HG03196 (cell line): Measurements from ENCODE around the gene INKA1.
"Not testable (repeated sequence)": the region's sequence is repeated elsewhere in the genome, so short reads cannot be mapped to it uniquely, and the experiment has no call there.

Experiments used
- ATAC-seq: cut with Tn5 transposase; IDR thresholded peaks from one replicate; pipeline ENCODE4 v1.9.1; 2021; ENCODE audit not compliant: unreplicated experiment

Gene INKA1

DNA sequence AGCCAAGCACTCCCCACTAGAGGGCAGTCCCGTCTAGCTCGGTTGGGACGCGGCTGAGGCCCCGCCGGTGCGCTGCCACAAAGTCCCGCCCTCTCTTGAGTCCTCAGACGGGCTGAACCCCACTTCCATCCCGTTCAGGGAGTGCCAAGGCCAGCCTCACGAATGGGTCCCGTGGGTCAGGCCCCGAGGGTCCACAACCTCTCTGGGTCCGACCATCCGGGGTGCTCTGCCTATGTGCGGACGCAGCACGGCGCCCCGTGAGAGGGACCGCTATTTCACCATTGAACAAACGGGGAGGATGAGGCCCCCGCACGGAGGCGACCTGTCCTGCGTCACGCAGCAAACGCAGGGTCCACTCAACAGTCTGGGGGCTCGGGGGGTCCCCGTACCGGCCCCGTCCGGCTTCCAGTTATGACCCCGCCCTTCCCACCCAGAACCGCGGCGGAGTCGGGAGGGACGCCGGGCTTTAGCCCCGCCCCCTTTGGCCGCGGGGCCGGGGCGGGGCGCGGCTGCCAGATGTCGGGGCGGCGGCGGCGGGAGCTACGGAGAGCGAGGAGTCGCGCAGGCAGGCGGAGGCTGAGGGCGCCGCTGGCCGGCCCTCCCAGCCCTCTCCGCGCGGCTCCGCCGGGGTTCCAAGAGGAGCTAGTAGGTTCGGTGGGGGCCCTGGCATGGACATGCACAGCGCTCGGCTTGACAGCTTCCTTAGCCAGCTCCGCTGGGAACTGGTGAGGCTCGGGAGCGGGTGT is at the start of gene INKA1:
INKA1 (plus strand) TSS at position 543 of the 746 bp plus-strand sequence; CDS start at position 675, 132 bp downstream.
- ATAC-seq = peak; percentile 50

GRCh38 chr3:49754536-49754935 is 48.5 kb upstream of the INKA1 start:
- no peak for ATAC-seq

DNA sequence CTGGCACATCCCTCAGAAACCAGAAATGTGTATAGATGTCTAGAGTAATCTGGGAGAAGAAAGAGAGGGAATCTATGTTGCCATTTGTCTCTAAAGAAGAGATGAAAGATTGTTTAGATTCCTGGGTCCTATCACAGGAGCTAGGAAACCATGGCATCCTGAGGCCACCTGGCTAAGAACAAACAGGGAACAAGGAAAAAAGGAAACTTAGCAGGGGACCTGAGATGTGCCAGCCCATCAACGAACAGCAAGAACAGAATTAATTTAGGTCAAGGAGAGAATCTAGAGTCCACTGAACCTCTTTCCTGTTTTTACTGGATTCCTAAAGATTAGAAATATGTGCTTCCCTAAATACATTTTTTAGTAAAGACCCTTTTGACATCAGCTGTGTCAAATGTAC is 47.0 kb upstream of the INKA1 start:
- no peak for ATAC-seq

DNA sequence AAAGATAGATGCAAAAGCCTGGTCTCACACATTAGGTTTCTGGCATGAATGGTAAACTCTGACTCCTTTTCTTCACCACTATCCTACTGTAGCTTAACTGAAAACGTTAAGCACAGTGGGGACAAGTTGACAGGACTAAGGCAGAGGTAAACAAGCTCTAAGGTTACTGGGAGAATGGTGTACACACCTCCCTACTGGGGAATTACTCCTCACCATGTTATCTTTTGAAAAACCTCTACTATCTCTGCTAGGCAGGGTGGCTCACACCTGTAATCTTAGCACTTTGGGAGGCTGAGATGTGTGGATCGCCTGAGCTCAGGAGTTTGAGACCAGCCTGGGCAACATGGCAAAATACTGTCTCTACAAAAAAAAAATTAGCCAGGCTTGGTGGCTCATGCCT is 45.9 kb upstream of the INKA1 start:
- no peak for ATAC-seq

DNA sequence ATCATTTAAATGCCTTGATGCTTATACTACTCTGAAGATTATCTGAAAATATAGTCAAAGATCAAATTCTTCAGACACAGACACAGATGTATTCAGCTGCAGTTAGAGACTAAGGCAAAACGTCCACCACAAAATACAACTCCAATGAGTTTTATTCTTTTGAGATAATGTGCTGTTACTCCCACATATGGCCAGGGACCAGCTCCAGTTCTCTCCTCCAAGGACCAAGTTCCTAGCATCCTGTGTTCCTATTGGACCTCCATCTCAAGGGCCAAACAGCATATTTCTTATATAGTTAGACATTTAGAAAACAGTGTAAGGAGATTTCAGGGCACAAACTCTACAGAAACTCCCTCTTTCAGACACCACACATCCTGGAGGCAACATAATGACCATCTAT is 43.8 kb upstream of the INKA1 start:
- ATAC-seq = no peak

GRCh38 chr3:49761661-49762060 is 41.4 kb upstream of the INKA1 start:
- no peak for ATAC-seq

- ATAC-seq = no peak
These were observed 39.1 kb upstream of the INKA1 start for GRCh38 chr3:49763981-49764380.

GRCh38 chr3:49769286-49769915 is 33.7 kb upstream of the INKA1 start:
- no peak for ATAC-seq

GRCh38 chr3:49769926-49770325 is 33.1 kb upstream of the INKA1 start:
- ATAC-seq = no peak

DNA sequence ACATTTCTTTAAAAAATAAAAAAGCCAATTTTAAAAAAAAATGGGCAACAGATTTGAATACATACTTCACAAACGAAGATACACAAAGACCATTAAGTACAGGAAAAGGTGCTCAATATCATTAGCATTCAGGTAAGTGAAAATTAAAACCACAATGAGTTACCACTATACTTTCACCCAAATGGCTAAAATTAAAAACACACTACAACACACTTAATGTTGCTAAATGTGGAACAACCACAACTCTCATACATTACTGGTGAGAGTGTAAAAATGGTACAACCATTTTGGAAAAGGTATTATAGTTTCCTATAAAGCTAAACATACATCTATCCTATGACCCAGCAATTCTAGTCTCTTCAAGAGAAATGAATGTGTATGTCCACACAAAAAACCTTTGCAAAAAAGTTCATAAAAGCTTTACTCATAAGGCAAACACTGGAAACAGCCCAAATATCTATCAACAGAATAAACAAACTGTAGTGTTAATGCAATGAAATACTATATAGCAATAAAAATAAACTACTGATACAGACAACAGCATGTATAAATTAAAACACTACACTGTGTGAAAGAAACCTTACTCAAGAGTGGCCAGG is 31.6 kb upstream of the INKA1 start:
- ATAC-seq = no peak

GRCh38 chr3:49772703-49773102 is 30.4 kb upstream of the INKA1 start:
- no peak for ATAC-seq

GRCh38 chr3:49775538-49775937 is 27.5 kb upstream of the INKA1 start:
- no peak for ATAC-seq

GRCh38 chr3:49776101-49776500 is 27.0 kb upstream of the INKA1 start:
- not testable (repeated sequence) for ATAC-seq

DNA sequence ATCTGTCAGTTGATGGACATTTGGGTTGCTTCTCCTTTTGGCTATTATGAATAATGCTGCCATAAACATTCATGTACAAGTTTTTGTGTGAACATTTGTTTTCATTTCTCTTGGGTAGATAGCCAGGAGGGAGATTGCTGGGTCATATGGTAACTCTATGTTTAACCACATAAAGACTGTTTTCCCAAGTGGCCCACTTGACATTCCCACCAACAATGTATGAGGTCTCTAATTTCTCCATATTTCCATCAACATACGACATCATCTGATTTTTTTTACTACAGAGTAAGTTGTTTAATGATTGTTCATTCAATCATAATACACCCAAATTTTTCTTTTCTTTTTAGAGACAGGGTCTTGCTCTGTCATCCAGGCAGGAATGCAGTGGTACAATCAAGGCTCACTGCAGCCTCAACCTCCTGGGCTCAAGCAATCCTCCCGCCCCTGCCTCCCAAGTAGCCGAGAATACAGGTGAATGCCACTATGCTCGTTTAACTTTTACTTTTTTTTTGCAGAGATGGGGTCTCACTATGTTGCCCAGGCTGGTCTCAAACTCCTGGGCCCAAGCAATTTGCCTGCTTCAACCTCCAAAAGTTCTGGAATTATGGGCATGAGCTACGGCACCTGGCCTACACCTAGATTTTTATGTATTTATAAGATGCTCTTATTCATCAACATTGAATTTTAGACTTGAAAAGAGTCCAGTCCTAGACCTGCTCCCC is 23.5 kb upstream of the INKA1 start:
- no peak for ATAC-seq

GRCh38 chr3:49780080-49780974 is 22.7 kb upstream of the INKA1 start:
- no peak for ATAC-seq

DNA sequence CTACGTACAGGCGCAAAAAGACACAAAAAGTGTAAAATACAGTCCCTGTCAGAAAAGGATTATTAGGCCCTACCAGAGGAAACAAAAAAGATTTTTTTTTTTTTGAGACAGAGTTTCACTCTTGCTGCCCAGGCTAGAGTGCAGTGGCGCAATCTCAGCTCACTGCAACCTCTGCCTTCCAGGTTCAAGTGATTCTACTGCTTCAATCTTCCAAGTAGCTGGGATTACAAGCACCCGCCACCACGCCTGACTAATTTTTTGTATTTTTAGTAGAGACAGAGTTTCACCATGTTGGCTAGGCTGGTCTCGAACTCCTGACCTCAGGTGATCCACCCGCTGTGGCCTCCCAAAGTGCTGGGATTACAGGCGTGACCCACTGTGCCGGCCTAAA is 22.1 kb upstream of the INKA1 start:
- not testable (repeated sequence) for ATAC-seq

GRCh38 chr3:49781415-49782199 is 21.5 kb upstream of the INKA1 start:
- no peak for ATAC-seq

- not testable (repeated sequence) for ATAC-seq
These were observed 20.8 kb upstream of the INKA1 start for GRCh38 chr3:49782277-49782676.

GRCh38 chr3:49785565-49786356 is 17.3 kb upstream of the INKA1 start:
- peak; percentile 47 for ATAC-seq
